GM04504 (cell line): ENCODE data around the gene SOWAHA.
"Not testable (repeated sequence)": the region's sequence is repeated elsewhere in the genome, so short reads cannot be mapped to it uniquely, and the experiment has no call there.

Experiments used
- DNase-seq: peaks from one replicate; pipeline ENCODE4 v3.0.0-alpha.2; 2012; ENCODE audit warnings: low read depth

Gene SOWAHA

DNA sequence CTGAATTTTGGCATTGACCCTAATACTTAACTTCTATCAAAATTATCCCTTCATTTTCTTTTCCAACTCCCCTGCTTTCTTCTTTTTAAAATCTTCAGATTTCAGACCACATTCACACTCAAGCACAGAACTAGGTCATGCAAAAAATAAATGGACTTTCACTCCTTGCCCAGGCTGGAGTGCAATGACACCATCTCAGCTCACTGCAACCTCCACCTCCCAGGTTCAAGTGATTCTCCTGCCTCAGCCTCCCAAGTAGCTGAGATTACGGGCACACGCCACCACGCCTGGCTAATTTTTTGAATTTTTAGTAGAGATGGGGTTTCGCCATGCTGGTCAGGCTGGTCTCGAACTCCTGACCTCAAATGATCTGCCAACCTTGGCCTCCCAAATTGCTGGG is 41.9 kb downstream of the SOWAHA start:
- not testable (repeated sequence) for DNase-seq

DNA sequence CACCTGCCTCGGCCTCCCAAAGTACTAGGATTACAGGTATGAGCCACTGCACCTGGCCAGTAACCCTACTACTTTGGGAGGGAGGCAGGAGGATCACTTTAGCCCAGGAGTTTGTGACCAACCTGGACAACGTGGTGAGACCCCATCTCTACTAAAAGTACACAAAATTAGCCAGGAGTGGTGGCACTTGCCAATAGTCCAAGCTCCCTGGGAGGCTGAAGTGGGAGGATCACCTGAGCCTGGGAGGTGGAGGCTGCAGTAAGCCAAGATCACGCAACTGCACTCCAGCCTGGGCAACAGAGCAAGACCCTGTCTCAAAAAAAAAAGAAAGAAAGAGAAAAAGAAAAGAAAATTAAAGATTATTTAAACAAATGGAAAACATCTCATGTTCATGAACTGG is 42.9 kb downstream of the SOWAHA start:
- no peak for DNase-seq

DNA sequence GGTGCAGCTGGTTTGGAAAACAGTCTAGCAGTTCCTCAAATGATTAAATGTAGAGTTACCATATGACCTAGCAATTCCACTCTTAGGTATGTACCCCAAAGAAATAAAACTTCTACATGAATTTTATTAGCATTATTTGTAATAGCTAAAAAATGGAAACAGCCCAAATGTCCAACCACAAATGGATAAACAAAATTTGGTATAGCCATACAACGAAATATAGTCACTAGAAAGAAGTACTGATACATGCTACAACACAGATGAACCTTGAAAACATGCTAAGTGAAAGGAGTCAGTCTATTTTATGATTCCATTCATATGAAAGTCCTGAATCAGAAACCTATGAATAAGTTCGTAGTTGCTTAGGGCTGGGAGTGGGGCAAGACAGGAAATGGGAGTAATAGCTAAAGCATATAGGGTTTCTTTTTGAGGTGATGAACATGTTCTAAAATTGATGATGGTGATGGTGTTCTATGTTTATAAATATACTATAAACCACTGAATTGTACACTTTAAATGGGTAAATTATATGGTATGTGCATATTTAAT is 46.9 kb downstream of the SOWAHA start:
- no peak for DNase-seq

DNA sequence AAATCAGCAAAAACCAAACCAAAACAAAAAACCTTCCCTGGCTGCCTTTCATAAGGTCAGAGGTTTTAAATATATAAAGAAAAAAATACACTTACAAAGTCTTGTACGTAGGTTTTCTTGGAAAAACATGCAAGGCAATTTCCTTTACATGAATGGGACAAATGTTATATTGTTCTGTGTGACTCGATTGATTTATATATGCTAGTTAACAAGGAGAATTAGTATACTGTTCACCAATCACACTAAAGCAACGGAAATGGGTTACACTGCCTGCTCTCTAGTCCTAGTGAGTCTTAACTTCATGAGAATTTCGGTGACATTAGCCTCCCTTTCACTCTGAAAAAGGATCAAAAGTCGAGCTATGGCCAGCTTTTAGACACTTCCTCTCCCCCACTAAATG is 47.6 kb downstream of the SOWAHA start:
- DNase-seq = no peak

DNA sequence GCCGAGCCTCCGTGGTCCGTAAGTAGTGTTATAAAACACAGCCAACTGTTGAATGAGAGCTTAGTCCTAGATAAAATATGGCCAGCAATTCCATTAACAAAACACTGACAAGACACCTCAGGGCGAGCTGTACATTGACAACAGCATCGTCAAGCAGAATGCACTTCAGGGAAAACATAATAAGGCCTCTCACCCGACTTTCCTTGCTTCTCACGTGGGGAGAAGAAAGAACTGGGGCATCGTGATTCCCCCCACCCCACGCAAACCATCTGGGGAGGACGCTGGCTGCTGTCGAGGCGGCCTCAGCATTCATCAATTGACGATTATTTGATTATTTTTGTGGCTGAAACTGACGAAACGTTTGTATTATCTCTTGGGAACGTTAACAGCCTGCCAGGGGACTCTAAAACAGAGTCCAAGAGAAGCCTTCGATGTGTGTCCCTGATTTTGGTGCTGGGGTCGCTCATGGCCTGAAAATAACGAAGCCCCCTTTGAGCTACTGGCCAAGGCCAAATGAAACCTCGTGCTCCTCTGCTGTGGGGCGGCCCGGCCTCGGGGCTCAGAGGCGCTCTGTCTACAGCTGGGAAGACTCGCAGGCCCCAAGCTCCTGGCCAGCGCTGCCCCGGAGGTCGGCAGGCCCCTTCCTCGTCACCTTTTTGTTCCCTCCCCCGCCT is 52.7 kb downstream of the SOWAHA start:
- DNase-seq = no peak
